Astrocyte of the spinal cord (primary cell): ENCODE data around the gene GPALPP1.

Source experiments
- DNase-seq: peaks from one replicate; pipeline ENCODE4 v3.0.0; 2011; ENCODE audit warnings: low read depth, low spot score
- H3K4me3 ChIP-seq: 2 replicates; pipeline ENCODE4 v1.5.1; 2011; ENCODE audit warnings: low read depth, mild to moderate bottlenecking, low read length, moderate library complexity
- CTCF ChIP-seq: IDR thresholded peaks from 2 replicates; pipeline ENCODE4 v1.5.1; 2012; ENCODE audit warnings: low read depth, mild to moderate bottlenecking, low read length, inconsistent platforms
- in situ Hi-C: cut with HindIII; loops from 2 replicates; pipeline ENCODE4 v1.10.0; 2017; ENCODE audit warnings: low sequenced_read_pairs

GPALPP1 gene

GRCh38 chr13:44974056-44974793 lies 15.1 kb upstream of the GPALPP1 start:
- in situ Hi-C loops = no loop called here
- H3K4me3 ChIP-seq = no peak overlapping the region

GRCh38 chr13:44976196-44976595 lies 13.1 kb upstream of the GPALPP1 start:
- in situ Hi-C loops = no loop called here
- no peak for DNase-seq

More at GRCh38 chr13:44974056-44974793, 15.1 kb upstream of the GPALPP1 start:
- TF ChIP-seq CTCF = no peak
- DNase-seq = peak; percentile 77

GRCh38 chr13:44976949-44977583 lies 12.3 kb upstream of the GPALPP1 start:
- DNase-seq = no peak
- TF ChIP-seq CTCF = no peak
- in situ Hi-C loops = no loop called here
- no peak overlapping the region for H3K4me3 ChIP-seq

More at GRCh38 chr13:44976196-44976595, 13.1 kb upstream of the GPALPP1 start:
- TF ChIP-seq CTCF = no peak
- H3K4me3 ChIP-seq = no peak overlapping the region

- DNase-seq = no peak
- peak; percentile 8 for TF ChIP-seq CTCF
- in situ Hi-C loops = no loop called here
- no peak overlapping the region for H3K4me3 ChIP-seq
Measured at GRCh38 chr13:44978328-44978727, 11.0 kb upstream of the GPALPP1 start.

- no peak for TF ChIP-seq CTCF
- in situ Hi-C loops = no loop called here
- H3K4me3 ChIP-seq = peak overlapping the region; percentile 87
- no peak for DNase-seq
Measured at GRCh38 chr13:44989941-44990340, 603 bp downstream of the GPALPP1 start.

GRCh38 chr13:45003417-45003816 lies 14.1 kb downstream of the GPALPP1 start:
- DNase-seq = no peak

More at GRCh38 chr13:45003417-45003816, 14.1 kb downstream of the GPALPP1 start:
- in situ Hi-C loops = no loop called here
- H3K4me3 ChIP-seq = no peak overlapping the region
- no peak for TF ChIP-seq CTCF
